MM.1S (cell line): ENCODE measurements around the gene CHM.

ENCODE experiments used
- DNase-seq: peaks from one replicate; pipeline ENCODE4 v3.0.0-alpha.2; 2015
- H2AFZ ChIP-seq: fragments of 300-600 bp; sonication (generic); 2 replicates; pipeline ENCODE4 v1.6.0; 2016; ENCODE audit warnings: antibody characterized with exemption, low read length
- H3F3A ChIP-seq: fragments of 300-600 bp; sonication (generic); 2 replicates; pipeline ENCODE4 v1.6.1; 2016; ENCODE audit warnings: mild to moderate bottlenecking, antibody characterized with exemption, low read length, moderate library complexity, mixed read lengths; ENCODE audit not compliant: insufficient read depth
- H3K27ac ChIP-seq: fragments of 300-600 bp; sonication (generic); 2 replicates; pipeline ENCODE4 v1.5.1; 2016; ENCODE audit warnings: mild to moderate bottlenecking, low read length
- H3K27me3 ChIP-seq: fragments of 300-600 bp; sonication (generic); replicated peaks from 2 replicates; pipeline ENCODE4 v1.6.0; 2016; ENCODE audit warnings: low read length; ENCODE audit not compliant: insufficient read depth
- H3K36me3 ChIP-seq: fragments of 300-600 bp; sonication (generic); replicated peaks from 2 replicates; pipeline ENCODE4 v1.6.1; 2016; ENCODE audit warnings: mild to moderate bottlenecking, low read length, mixed read lengths; ENCODE audit not compliant: insufficient read depth
- H3K4me1 ChIP-seq: fragments of 300-600 bp; sonication (generic); 2 replicates; pipeline ENCODE4 v1.6.1; 2016; ENCODE audit warnings: low read length, mixed read lengths
- H3K4me2 ChIP-seq: fragments of 300-600 bp; sonication (generic); 2 replicates; pipeline ENCODE4 v1.6.0; 2016; ENCODE audit warnings: low read depth, low read length
- H3K4me3 ChIP-seq: fragments of 300-600 bp; sonication (generic); 2 replicates; pipeline ENCODE4 v1.5.1; 2016; ENCODE audit warnings: low read length, mixed read lengths
- H3K79me2 ChIP-seq: fragments of 300-600 bp; sonication (generic); 2 replicates; pipeline ENCODE4 v1.6.1; 2016; ENCODE audit warnings: mixed run types, low read length, mixed read lengths
- H3K9ac ChIP-seq: fragments of 300-600 bp; sonication (generic); 2 replicates; pipeline ENCODE4 v1.6.1; 2016; ENCODE audit warnings: low read length, mixed read lengths
- H3K9me2 ChIP-seq: fragments of 300-600 bp; sonication (generic); replicated peaks from 2 replicates; pipeline ENCODE4 v1.6.1; 2016; ENCODE audit warnings: mild to moderate bottlenecking, low read length, mixed read lengths; ENCODE audit not compliant: insufficient read depth
- H3K9me3 ChIP-seq: fragments of 300-600 bp; sonication (generic); replicated peaks from 2 replicates; pipeline ENCODE4 v1.6.1; 2016; ENCODE audit warnings: mild to moderate bottlenecking, low read length, mixed read lengths; ENCODE audit not compliant: insufficient read depth
- H4K20me1 ChIP-seq: fragments of 300-600 bp; sonication (generic); 2 replicates; pipeline ENCODE4 v1.6.1; 2016; ENCODE audit warnings: mild to moderate bottlenecking, low read length, moderate library complexity, mixed read lengths; ENCODE audit not compliant: insufficient read depth
- TF ChIP-seq, protein P1 (sequence below): fragments of 300-600 bp; sonication (generic); IDR thresholded peaks from 2 replicates; pipeline ENCODE4 v1.5.1; 2016; ENCODE audit warnings: antibody characterized with exemption, low read length, mixed read lengths

CHM gene

GRCh38 chrX:85815203-85815751 is 232.1 kb downstream of the CHM start:
- Histone ChIP-seq H3K79me2 (no peaks in the 10 kb centered on the region), H3K9ac (no peak overlapping the region), H3K36me3 (no peaks in the 10 kb centered on the region), H4K20me1 (no peaks in the 10 kb centered on the region), H3K9me3 (no peaks in the 10 kb centered on the region), H2AFZ (no peak overlapping the region), H3K4me1 (no peaks in the 10 kb centered on the region), H3K27me3 (no peaks in the 10 kb centered on the region), H3K4me3 (no peak overlapping the region), H3F3A (no peaks in the 10 kb centered on the region), H3K4me2 (peak overlapping the region; percentile 41), H3K27ac (no peak overlapping the region), H3K9me2 (no peaks in the 10 kb centered on the region)
- TF ChIP-seq, protein P1, sequence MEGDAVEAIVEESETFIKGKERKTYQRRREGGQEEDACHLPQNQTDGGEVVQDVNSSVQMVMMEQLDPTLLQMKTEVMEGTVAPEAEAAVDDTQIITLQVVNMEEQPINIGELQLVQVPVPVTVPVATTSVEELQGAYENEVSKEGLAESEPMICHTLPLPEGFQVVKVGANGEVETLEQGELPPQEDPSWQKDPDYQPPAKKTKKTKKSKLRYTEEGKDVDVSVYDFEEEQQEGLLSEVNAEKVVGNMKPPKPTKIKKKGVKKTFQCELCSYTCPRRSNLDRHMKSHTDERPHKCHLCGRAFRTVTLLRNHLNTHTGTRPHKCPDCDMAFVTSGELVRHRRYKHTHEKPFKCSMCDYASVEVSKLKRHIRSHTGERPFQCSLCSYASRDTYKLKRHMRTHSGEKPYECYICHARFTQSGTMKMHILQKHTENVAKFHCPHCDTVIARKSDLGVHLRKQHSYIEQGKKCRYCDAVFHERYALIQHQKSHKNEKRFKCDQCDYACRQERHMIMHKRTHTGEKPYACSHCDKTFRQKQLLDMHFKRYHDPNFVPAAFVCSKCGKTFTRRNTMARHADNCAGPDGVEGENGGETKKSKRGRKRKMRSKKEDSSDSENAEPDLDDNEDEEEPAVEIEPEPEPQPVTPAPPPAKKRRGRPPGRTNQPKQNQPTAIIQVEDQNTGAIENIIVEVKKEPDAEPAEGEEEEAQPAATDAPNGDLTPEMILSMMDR = no peak
- peak; percentile 63 for DNase-seq
